ENCODE measurements around the gene REM2. TPM values are rescaled to one million over a fixed set of nuclear protein-coding genes. Genes with fewer than 3 reads are reported as not detected.

Gene REM2
- total RNA-seq, 2 experiments from 2014 or later = 1.5 to 5.7 TPM

DNA sequence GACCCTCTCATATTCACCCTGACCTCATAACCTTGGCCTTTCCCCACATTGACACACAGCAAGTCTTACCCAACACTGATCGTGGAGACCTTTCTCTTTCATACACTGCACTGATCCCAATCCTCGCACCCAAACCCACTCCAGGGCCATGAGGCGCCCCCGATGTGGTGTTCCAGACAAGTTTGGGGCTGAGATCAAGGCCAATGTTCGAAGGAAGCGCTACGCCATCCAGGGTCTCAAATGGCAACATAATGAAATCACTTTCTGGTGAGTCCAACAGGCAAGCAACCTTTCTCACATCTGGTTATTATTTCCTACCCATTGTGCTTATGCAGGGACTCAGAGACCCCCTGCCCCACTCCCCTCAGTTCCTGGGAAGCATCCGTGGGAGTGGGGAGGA lies 41.3 kb upstream of the REM2 start:
- BruUV-seq (replicated peaks) = no TSS peak
- Histone ChIP-seq H3K9me3 (ENCODE audit: low read length) (no peaks in the 10 kb centered on the region), H3K79me2 (ENCODE audit: insufficient read depth, low read depth, low read length) (no peaks in the 10 kb centered on the region), H3K36me3 (ENCODE audit: insufficient read depth, low read length) (no peaks in the 10 kb centered on the region), H3K9me2 (ENCODE audit: insufficient read depth, low read length) (no peaks in the 10 kb centered on the region), H4K20me1 (ENCODE audit: insufficient read depth, low read length) (no peaks in the 10 kb centered on the region), H3K4me2 (ENCODE audit: low read length) (no peak overlapping the region), H2AFZ (ENCODE audit: low read length) (no peak overlapping the region), H3K27ac (ENCODE audit: low read depth, low read length, poor library complexity, severe bottlenecking) (no peak overlapping the region), H3K4me1 (ENCODE audit: insufficient read depth, low read length, poor library complexity, severe bottlenecking) (no peaks in the 10 kb centered on the region), H3K4me3 (ENCODE audit: low read depth, low read length, poor library complexity, severe bottlenecking) (no peak overlapping the region)
- CTCF ChIA-PET (ENCODE audit: unreplicated experiment) = no interaction called here
- POLR2A ChIA-PET = no interaction called here
- no peak for DNase-seq (ENCODE audit: low spot score)
- no peak for TF ChIP-seq EZH2phosphoT487 (IDR thresholded peaks at IDR 0.05; ENCODE audit: borderline replicate concordance, low read depth, low read length)
- TF ChIP-seq, protein P1, sequence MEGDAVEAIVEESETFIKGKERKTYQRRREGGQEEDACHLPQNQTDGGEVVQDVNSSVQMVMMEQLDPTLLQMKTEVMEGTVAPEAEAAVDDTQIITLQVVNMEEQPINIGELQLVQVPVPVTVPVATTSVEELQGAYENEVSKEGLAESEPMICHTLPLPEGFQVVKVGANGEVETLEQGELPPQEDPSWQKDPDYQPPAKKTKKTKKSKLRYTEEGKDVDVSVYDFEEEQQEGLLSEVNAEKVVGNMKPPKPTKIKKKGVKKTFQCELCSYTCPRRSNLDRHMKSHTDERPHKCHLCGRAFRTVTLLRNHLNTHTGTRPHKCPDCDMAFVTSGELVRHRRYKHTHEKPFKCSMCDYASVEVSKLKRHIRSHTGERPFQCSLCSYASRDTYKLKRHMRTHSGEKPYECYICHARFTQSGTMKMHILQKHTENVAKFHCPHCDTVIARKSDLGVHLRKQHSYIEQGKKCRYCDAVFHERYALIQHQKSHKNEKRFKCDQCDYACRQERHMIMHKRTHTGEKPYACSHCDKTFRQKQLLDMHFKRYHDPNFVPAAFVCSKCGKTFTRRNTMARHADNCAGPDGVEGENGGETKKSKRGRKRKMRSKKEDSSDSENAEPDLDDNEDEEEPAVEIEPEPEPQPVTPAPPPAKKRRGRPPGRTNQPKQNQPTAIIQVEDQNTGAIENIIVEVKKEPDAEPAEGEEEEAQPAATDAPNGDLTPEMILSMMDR (conservative IDR thresholded peaks at IDR 0.05; ENCODE audit: low read length) = no peak
- intact Hi-C loops (cut with micrococcal nuclease; ENCODE audit: unreplicated experiment) = no loop called here

DNA sequence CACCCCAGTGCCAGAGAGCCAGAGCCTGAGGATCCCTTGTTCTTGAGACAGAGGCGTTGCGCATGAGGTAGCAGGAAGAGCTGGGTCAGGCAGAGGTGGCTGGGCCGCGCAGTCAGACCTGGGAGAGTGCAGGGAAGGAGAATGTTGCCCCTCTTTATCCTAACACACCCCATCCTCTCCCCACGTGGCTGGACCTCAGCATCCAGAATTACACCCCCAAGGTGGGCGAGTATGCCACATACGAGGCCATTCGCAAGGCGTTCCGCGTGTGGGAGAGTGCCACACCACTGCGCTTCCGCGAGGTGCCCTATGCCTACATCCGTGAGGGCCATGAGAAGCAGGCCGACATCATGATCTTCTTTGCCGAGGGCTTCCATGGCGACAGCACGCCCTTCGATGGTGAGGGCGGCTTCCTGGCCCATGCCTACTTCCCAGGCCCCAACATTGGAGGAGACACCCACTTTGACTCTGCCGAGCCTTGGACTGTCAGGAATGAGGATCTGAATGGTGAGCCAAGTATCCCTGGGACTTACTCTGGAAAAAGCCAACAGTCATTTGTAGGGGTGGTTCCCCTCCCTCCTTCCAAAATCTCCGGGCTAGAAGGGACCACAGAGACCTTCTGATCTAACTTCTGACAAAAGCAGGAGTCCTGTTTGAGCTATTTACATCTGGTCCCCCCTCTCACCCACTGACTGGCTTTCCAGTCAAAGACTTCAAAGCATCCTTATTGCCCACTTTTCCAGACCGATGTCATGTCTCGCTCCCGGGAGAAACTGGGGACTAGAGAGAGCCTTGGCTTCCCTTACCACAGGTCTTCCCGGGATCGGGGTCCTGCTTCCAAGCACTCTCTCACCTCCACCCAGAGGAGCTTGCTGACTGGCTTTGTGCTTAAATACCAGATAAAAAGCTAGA lies 40.6 kb upstream of the REM2 start:
- CTCF ChIA-PET (ENCODE audit: unreplicated experiment) = interaction anchor here (0.7 kb wide), 1 partner anchor 19 kb away, joined by 3 read pairs; no protein-coding TSS in a partner anchor
- POLR2A ChIA-PET = no interaction called here
- Histone ChIP-seq H3K4me2 (ENCODE audit: low read length) (no peak overlapping the region), H3K9me2 (ENCODE audit: insufficient read depth, low read length) (no peaks in the 10 kb centered on the region), H3K27ac (ENCODE audit: low read depth, low read length, poor library complexity, severe bottlenecking) (no peak overlapping the region), H3K4me3 (ENCODE audit: low read depth, low read length, poor library complexity, severe bottlenecking) (no peak overlapping the region), H3K9me3 (ENCODE audit: low read length) (no peaks in the 10 kb centered on the region), H3K36me3 (ENCODE audit: insufficient read depth, low read length) (no peaks in the 10 kb centered on the region), H2AFZ (ENCODE audit: low read length) (no peak overlapping the region), H3K79me2 (ENCODE audit: insufficient read depth, low read depth, low read length) (no peaks in the 10 kb centered on the region), H4K20me1 (ENCODE audit: insufficient read depth, low read length) (no peaks in the 10 kb centered on the region), H3K4me1 (ENCODE audit: insufficient read depth, low read length, poor library complexity, severe bottlenecking) (no peaks in the 10 kb centered on the region)
- intact Hi-C loops (cut with micrococcal nuclease; ENCODE audit: unreplicated experiment) = no loop called here
- TF ChIP-seq, protein P1 (conservative IDR thresholded peaks at IDR 0.05; ENCODE audit: low read length) = no peak
- no peak for TF ChIP-seq EZH2phosphoT487 (IDR thresholded peaks at IDR 0.05; ENCODE audit: borderline replicate concordance, low read depth, low read length)
- BruUV-seq (replicated peaks) = no TSS peak
- DNase-seq (ENCODE audit: low spot score) = no peak

Data from OCI-LY7 (cell line).